ENCODE data around the gene MYOZ1. TPM values are rescaled to one million over a fixed set of nuclear protein-coding genes. Genes with fewer than 3 reads are reported as not detected.

Gene MYOZ1
- total and polyA plus RNA-seq, 2 of the 8 experiments (the other 6 are each of a cell fraction or from before 2014, with no cell fraction given): 2.6 to 3.3 TPM

- peak in 1 of 2 experiments; percentile 9; a peak in 1 of 3 replicates for TF ChIP-seq EP300 (IDR thresholded peaks at IDR 0.05; ENCODE audit: borderline replicate concordance in 1 of 2, low read depth in 2 of 2, low read length in 2 of 2)
- TF ChIP-seq ASH2L (IDR thresholded peaks at IDR 0.05; ENCODE audit: low read length): peak; percentile 11
- no peak; a peak in 2 of 4 replicates for TF ChIP-seq SIN3A (conservative IDR thresholded peaks at IDR 0.05 in 1 of 2, IDR thresholded peaks at IDR 0.05 in 1 of 2; ENCODE audit: low read depth in 1 of 2, low read length in 2 of 2)
- TF ChIP-seq BRCA1 (IDR thresholded peaks at IDR 0.05; ENCODE audit: low read depth, low read length): no peak
- TF ChIP-seq NANOG (IDR thresholded peaks at IDR 0.05; ENCODE audit: insufficient read depth, low read depth, low read length, poor library complexity, severe bottlenecking): peak; percentile 31
- TF ChIP-seq SP4 (IDR thresholded peaks at IDR 0.05; ENCODE audit: low read length): no peak
- peak in 2 of 3 experiments; percentile 10 to 16; a peak in 2 of 4 replicates for TF ChIP-seq CTCF (IDR thresholded peaks at IDR 0.05; ENCODE audit: control extremely low read depth in 1 of 3, insufficient read depth in 1 of 3, low read depth in 1 of 3, low read length in 3 of 3)
- TF ChIP-seq POLR2AphosphoS5 (IDR thresholded peaks at IDR 0.05; ENCODE audit: low read depth, low read length): peak; percentile 77
- peak; percentile 64; the same call in 1 of the 2 replicates for TF ChIP-seq TBP (IDR thresholded peaks at IDR 0.05; ENCODE audit: low read depth, low read length)
- peak; percentile 28; the same call in 1 of the 2 replicates for TF ChIP-seq SP1 (IDR thresholded peaks at IDR 0.05; ENCODE audit: low read depth, low read length)
- no peak for TF ChIP-seq SAP30 (IDR thresholded peaks at IDR 0.05; ENCODE audit: insufficient read depth, insufficient replicate concordance, low read length)
- TF ChIP-seq HDAC2 (IDR thresholded peaks at IDR 0.05; ENCODE audit: borderline replicate concordance in 1 of 2, low read depth in 2 of 2, low read length in 2 of 2): peak in 1 of 2 experiments; percentile 60; a peak in 1 of 4 replicates
- TF ChIP-seq KDM4A (IDR thresholded peaks at IDR 0.05; ENCODE audit: low read depth, low read length, severe bottlenecking): peak; percentile 50
Observed at GRCh38 chr10:73647211-73647874, 6.1 kb upstream of the MYOZ1 start (continued).
